ENCODE results near the gene PIGL. TPM values are rescaled to one million over a fixed set of nuclear protein-coding genes. Genes with fewer than 3 reads are reported as not detected.

The PIGL gene
- total and polyA plus RNA-seq, 2 of the 4 experiments (the other 2 are of a cell fraction), result 17.9 to 29.5 TPM

DNA sequence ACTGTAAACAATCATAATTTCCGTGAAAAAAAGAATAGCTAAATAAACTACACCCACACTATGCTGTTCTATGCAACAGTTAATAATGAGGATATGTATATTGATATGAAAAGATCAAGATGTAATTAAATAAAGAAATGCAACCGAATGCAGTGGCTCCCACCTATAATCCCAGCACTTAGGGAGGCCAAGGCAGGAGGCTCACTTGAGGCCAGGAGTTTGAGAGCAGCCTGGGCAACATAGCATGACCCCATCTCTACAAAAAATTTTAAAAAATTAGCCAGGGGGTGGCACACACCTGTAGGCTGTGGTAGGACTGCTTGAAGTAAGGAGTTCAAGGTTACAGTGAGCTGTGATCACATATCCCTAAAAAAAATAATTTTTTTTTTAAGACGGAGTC lies 121.4 kb downstream of the PIGL start:
- Histone ChIP-seq H3K4me2 (ENCODE audit: low read depth, low read length) (no peak overlapping the region), H3K23ac (ENCODE audit: low read depth, low read length) (no peak overlapping the region), H3K4me1 (ENCODE audit: control insufficient read depth, insufficient read depth, low read length) (no peaks in the 10 kb centered on the region; the same call in 1 of the 2 replicates), H2BK5ac (ENCODE audit: low read depth, low read length, poor library complexity, severe bottlenecking) (no peak overlapping the region), H4K20me1 (ENCODE audit: insufficient read depth, low read length) (no peaks in the 10 kb centered on the region), H3K4ac (ENCODE audit: low read depth, low read length) (no peak overlapping the region), H2AK9ac (replicated peaks; ENCODE audit: low read depth, low read length, poor library complexity) (no peak overlapping the region), H3K27ac (ENCODE audit: insufficient read depth, low read length) (no peak overlapping the region), H2BK20ac (ENCODE audit: low read depth, low read length) (no peak overlapping the region), H4K5ac (ENCODE audit: low read depth, low read length) (no peak overlapping the region), H3K14ac (replicated peaks; ENCODE audit: low read depth, low read length) (no peak overlapping the region), H2AFZ (replicated peaks; ENCODE audit: low read length, poor library complexity) (no peak overlapping the region), H3K9me3 (ENCODE audit: control insufficient read depth, insufficient read depth, low read length) (no peaks in the 10 kb centered on the region), H3K18ac (ENCODE audit: low read depth, low read length) (no peak overlapping the region), H2AK5ac (ENCODE audit: low read depth, low read length) (no peak overlapping the region), H2BK120ac (ENCODE audit: low read depth, low read length) (no peak overlapping the region), H4K8ac (ENCODE audit: low read depth in 2 of 2, low read length in 2 of 2) (no peak overlapping the region), H3K79me1 (ENCODE audit: low read depth in 1 of 2, low read length in 2 of 2) (no peaks in the 10 kb centered on the region), H3K9me1 (ENCODE audit: insufficient read depth, low read length) (peaks cover 3% of the 10 kb centered on the region; the same call in 1 of the 2 replicates), H4K91ac (ENCODE audit: insufficient read depth, low read depth, low read length) (no peak overlapping the region), H3K4me3 (ENCODE audit: insufficient read depth, low read depth, low read length) (no peak overlapping the region), H3K56ac (ENCODE audit: extremely low read depth, insufficient read depth, low read length) (no peak overlapping the region), H3K36me3 (ENCODE audit: control insufficient read depth, insufficient read depth, low read length) (peaks cover 6% of the 10 kb centered on the region), H3K9ac (ENCODE audit: low read depth, low read length) (no peak overlapping the region), H3K27me3 (ENCODE audit: control insufficient read depth, insufficient read depth, low read length) (no peaks in the 10 kb centered on the region), H2BK15ac (ENCODE audit: low read depth, low read length) (no peak overlapping the region)
- no CpG with 5 or more reads among the region's 3 CpGs for WGBS, 2 experiments (ENCODE audit: extremely low coverage in 2 of 2, insufficient read length in 1 of 2)
- intact Hi-C loops (cut with micrococcal nuclease), result no loop called here
- ChIA-PET POLR2A (ENCODE audit: unreplicated experiment) (interaction anchor here (0.6 kb wide), 2 partner anchors 34 to 52 kb away, joined by 8 to 9 read pairs; no protein-coding TSS in a partner anchor), CTCF (interaction anchor here (0.6 kb wide), 3 partner anchors 15 to 1426 kb away, joined by 3 to 5 read pairs (median 4); no protein-coding TSS in a partner anchor)
- in situ Hi-C loops (cut with MboI; ENCODE audit: low sequenced_read_pairs), result no loop called here
- TF ChIP-seq NFE2L2 (IDR thresholded peaks at IDR 0.05; ENCODE audit: low read depth, low read length), result no peak
- TF ChIP-seq CEBPB (IDR thresholded peaks at IDR 0.05; ENCODE audit: low read depth, low read length), result no peak
- TF ChIP-seq RCOR1 (IDR thresholded peaks at IDR 0.05; ENCODE audit: insufficient replicate concordance, low read length), result no peak
- TF ChIP-seq MAZ (IDR thresholded peaks at IDR 0.05; ENCODE audit: borderline replicate concordance, low read depth, low read length), result no peak
- TF ChIP-seq FOS (IDR thresholded peaks at IDR 0.05; ENCODE audit: low read depth, low read length), result no peak
- TF ChIP-seq SMC3 (IDR thresholded peaks at IDR 0.05; ENCODE audit: low read depth, low read length), result no peak
- no peak for TF ChIP-seq POLR2A (IDR thresholded peaks at IDR 0.05; ENCODE audit: low read depth, low read length)
- TF ChIP-seq BHLHE40 (IDR thresholded peaks at IDR 0.05; ENCODE audit: low read depth, low read length), result no peak
- no peak for TF ChIP-seq USF2 (IDR thresholded peaks at IDR 0.05; ENCODE audit: low read depth, low read length)
- no peak for TF ChIP-seq MAFK (IDR thresholded peaks at IDR 0.05; ENCODE audit: low read depth, low read length)
- no peak for TF ChIP-seq CTCF (conservative IDR thresholded peaks at IDR 0.05; ENCODE audit: low read depth, low read length)
- TF ChIP-seq RFX5 (IDR thresholded peaks at IDR 0.05; ENCODE audit: low read depth, low read length), result no peak
- TF ChIP-seq CHD1 (IDR thresholded peaks at IDR 0.05; ENCODE audit: low read depth, low read length), result no peak
- TF ChIP-seq, protein P1, sequence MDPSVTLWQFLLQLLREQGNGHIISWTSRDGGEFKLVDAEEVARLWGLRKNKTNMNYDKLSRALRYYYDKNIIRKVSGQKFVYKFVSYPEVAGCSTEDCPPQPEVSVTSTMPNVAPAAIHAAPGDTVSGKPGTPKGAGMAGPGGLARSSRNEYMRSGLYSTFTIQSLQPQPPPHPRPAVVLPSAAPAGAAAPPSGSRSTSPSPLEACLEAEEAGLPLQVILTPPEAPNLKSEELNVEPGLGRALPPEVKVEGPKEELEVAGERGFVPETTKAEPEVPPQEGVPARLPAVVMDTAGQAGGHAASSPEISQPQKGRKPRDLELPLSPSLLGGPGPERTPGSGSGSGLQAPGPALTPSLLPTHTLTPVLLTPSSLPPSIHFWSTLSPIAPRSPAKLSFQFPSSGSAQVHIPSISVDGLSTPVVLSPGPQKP (IDR thresholded peaks at IDR 0.05; ENCODE audit: borderline replicate concordance, low read depth, low read length), result no peak
- TF ChIP-seq MXI1 (IDR thresholded peaks at IDR 0.05; ENCODE audit: borderline replicate concordance, low read depth, low read length), result no peak
- TF ChIP-seq RAD21 (IDR thresholded peaks at IDR 0.05; ENCODE audit: low read length), result no peak
- no peak for ATAC-seq (ENCODE audit: low read depth)
- dilution Hi-C loops (cut with HindIII; ENCODE audit: low sequenced_read_pairs, unreplicated experiment), result no loop called here
- no TSS peak for BruUV-seq (replicated peaks)
- DNase-seq, result no peak
